ENCODE data around the gene ICAM5. TPM values are rescaled to one million over a fixed set of nuclear protein-coding genes. Genes with fewer than 3 reads are reported as not detected.

The ICAM5 gene
- total and polyA plus RNA-seq, 2 experiments from 2014 or later, result 0.23 to 0.57 TPM

DNA sequence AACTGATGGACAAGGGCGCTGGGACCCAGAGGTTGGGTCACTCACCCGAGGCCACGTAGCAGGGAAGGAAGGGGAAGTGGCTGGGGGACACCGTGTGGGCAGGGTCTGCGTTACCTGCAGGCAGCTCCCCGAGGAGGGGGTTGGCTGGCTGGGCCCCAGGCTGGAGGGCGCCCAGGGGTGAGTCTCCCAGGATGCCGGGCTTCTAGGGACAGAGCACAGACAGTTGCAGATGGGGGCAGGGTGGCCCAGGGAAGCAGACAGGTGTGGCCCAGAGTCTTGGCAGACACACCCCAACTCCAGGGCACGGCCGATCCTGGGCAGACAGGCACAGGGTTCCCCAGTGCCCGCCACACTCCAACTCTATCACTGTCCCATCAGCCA is 31.7 kb downstream of the ICAM5 start:
- TF ChIP-seq, protein P1, sequence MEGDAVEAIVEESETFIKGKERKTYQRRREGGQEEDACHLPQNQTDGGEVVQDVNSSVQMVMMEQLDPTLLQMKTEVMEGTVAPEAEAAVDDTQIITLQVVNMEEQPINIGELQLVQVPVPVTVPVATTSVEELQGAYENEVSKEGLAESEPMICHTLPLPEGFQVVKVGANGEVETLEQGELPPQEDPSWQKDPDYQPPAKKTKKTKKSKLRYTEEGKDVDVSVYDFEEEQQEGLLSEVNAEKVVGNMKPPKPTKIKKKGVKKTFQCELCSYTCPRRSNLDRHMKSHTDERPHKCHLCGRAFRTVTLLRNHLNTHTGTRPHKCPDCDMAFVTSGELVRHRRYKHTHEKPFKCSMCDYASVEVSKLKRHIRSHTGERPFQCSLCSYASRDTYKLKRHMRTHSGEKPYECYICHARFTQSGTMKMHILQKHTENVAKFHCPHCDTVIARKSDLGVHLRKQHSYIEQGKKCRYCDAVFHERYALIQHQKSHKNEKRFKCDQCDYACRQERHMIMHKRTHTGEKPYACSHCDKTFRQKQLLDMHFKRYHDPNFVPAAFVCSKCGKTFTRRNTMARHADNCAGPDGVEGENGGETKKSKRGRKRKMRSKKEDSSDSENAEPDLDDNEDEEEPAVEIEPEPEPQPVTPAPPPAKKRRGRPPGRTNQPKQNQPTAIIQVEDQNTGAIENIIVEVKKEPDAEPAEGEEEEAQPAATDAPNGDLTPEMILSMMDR (IDR thresholded peaks at IDR 0.05; ENCODE audit: poor library complexity), result no peak
- TF ChIP-seq EZH2phosphoT487 (IDR thresholded peaks at IDR 0.05; ENCODE audit: low read depth, severe bottlenecking, unreplicated experiment) (no peak), EZH2 (IDR thresholded peaks at IDR 0.05; ENCODE audit: borderline replicate concordance) (no peak)
- no peaks in the 10 kb centered on the region for H3K79me2 ChIP-seq
- H3K4me2 ChIP-seq, result no peak overlapping the region
- no peaks in the 10 kb centered on the region for H3K9me2 ChIP-seq (replicated peaks; ENCODE audit: insufficient read depth)
- no peak overlapping the region for H3K4me3 ChIP-seq
- no peaks in the 10 kb centered on the region for H3K27me3 ChIP-seq
- H3K4me1 ChIP-seq (ENCODE audit: insufficient read depth), result no peaks in the 10 kb centered on the region
- WGBS (ENCODE audit: low lambda C conversion rate, missing lambda C conversion rate), result over 99% methylated on average over 11 of the region's 11 CpGs
- H3K36me3 ChIP-seq (replicated peaks; ENCODE audit: insufficient read depth, low read depth), result no peaks in the 10 kb centered on the region
- no peaks in the 10 kb centered on the region for H3K9me3 ChIP-seq (ENCODE audit: low read depth)
- no peak overlapping the region for H2AFZ ChIP-seq
- H3K27ac ChIP-seq, result no peak overlapping the region
- DNase-seq (ENCODE audit: low spot score), result no peak
- no peaks in the 10 kb centered on the region for H4K20me1 ChIP-seq (ENCODE audit: insufficient read depth, poor library complexity, severe bottlenecking)

DNA sequence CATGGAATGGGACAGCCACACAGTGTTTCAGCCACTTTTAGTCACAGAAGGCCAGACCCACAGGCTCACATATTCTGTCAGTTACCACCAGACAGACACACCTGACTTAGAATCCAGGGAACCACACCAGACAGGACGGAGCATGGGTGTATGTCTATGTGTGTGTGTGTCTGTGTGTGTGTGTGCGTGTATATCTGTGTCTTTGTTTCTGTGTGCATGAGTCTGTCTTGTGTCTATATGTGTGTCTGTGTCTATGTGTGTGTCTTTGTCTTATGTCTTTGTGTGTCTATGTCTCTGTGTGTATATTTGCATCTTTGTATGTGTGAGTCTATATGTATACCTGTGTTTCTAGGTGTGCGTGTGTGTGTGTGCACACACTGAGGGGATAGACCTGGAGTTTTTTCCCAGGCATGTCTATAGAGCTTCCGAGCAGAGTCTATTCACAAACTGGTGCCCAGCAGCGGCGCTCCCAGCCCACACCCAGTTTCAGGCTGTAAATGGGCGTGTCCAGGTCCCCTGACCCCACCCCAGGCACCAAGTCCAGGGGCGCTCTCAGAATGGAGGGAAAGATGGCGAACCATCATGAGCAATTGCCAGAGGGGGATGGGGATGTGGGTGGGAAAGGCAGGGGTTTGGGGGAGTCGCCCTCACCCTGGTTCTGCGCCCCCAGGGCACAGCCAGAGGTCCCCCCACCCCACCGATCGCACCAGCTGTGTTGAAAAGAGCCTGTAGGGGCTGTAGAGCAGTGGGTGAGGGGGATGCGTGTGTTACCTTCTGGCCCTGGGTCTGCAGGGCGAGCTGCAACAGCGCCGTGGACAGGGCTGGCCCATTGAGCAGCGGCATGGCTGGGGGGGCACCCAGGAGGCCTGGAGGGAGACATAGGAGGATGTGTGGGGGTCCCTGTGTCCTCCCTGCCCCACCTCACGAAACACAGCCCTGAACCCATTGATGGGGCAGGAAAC is 32.4 kb downstream of the ICAM5 start:
- no peaks in the 10 kb centered on the region for H3K9me2 ChIP-seq (replicated peaks; ENCODE audit: insufficient read depth)
- WGBS (ENCODE audit: low lambda C conversion rate, missing lambda C conversion rate), result 94% methylated on average over 16 of the region's 19 CpGs
- no peak for TF ChIP-seq EZH2 (IDR thresholded peaks at IDR 0.05; ENCODE audit: borderline replicate concordance)
- no peak for TF ChIP-seq EZH2phosphoT487 (IDR thresholded peaks at IDR 0.05; ENCODE audit: low read depth, severe bottlenecking, unreplicated experiment)
- TF ChIP-seq, protein P1 (IDR thresholded peaks at IDR 0.05; ENCODE audit: poor library complexity), result no peak
- no peaks in the 10 kb centered on the region for H3K79me2 ChIP-seq
- no peaks in the 10 kb centered on the region for H4K20me1 ChIP-seq (ENCODE audit: insufficient read depth, poor library complexity, severe bottlenecking)
- no peaks in the 10 kb centered on the region for H3K27me3 ChIP-seq
- no peaks in the 10 kb centered on the region for H3K9me3 ChIP-seq (ENCODE audit: low read depth)
- no peak overlapping the region for H3K4me2 ChIP-seq
- DNase-seq (ENCODE audit: low spot score), result no peak
- H3K4me3 ChIP-seq, result no peak overlapping the region
- H3K4me1 ChIP-seq (ENCODE audit: insufficient read depth), result no peaks in the 10 kb centered on the region
- no peak overlapping the region for H2AFZ ChIP-seq
- no peaks in the 10 kb centered on the region for H3K36me3 ChIP-seq (replicated peaks; ENCODE audit: insufficient read depth, low read depth)
- no peak overlapping the region for H3K27ac ChIP-seq

DNA sequence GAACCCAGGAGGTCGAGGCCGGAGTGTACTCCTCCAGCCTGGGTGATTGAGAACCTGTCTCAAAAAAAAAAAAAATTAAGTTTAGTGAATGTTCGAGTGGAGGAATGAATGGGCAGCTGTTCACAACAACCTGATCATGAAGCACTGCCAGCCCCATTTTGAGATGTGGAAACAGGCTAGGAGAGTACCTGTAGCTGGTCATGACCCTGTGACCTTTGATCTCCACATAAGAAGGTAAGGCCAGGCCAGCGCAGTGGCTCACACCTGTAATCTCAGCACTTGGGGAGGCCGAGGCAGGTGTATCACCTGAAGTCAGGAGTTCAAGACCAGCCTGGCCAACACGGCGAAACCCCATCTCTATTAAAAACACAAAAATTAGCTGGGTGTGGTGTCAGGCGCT is 36.0 kb downstream of the ICAM5 start:
- Histone ChIP-seq H4K20me1 (ENCODE audit: insufficient read depth, poor library complexity, severe bottlenecking) (peaks cover 7% of the 10 kb centered on the region), H3K9me2 (replicated peaks; ENCODE audit: insufficient read depth) (no peaks in the 10 kb centered on the region), H3K36me3 (replicated peaks; ENCODE audit: insufficient read depth, low read depth) (no peaks in the 10 kb centered on the region), H3K4me1 (ENCODE audit: insufficient read depth) (no peaks in the 10 kb centered on the region), H3K79me2 (peaks cover 22% of the 10 kb centered on the region), H3K27ac (no peak overlapping the region), H3K4me3 (no peak overlapping the region), H2AFZ (no peak overlapping the region), H3K4me2 (no peak overlapping the region), H3K9me3 (ENCODE audit: low read depth) (no peaks in the 10 kb centered on the region), H3K27me3 (no peaks in the 10 kb centered on the region)
- 94% methylated on average over 8 of the region's 8 CpGs for WGBS (ENCODE audit: low lambda C conversion rate, missing lambda C conversion rate)
- DNase-seq (ENCODE audit: low spot score), result no peak
- TF ChIP-seq, protein P1 (IDR thresholded peaks at IDR 0.05; ENCODE audit: poor library complexity), result no peak
- TF ChIP-seq EZH2phosphoT487 (IDR thresholded peaks at IDR 0.05; ENCODE audit: low read depth, severe bottlenecking, unreplicated experiment) (no peak), EZH2 (IDR thresholded peaks at IDR 0.05; ENCODE audit: borderline replicate concordance) (no peak)
